Hepatocyte (in vitro differentiated cells): ENCODE data around the gene DMXL1. TPM values are rescaled to one million over a fixed set of nuclear protein-coding genes. Genes with fewer than 3 reads are reported as not detected.

Experiments used
- DNase-seq: peaks from one replicate; pipeline ENCODE4 v3.0.0-alpha.2; 2016; ENCODE audit warnings: low spot score
- H2AFZ ChIP-seq: fragments of 200-600 bp; sonication (generic); 2 replicates; pipeline ENCODE4 v1.6.0; 2016; ENCODE audit warnings: antibody characterized with exemption, mild to moderate bottlenecking
- H3K27ac ChIP-seq: fragments of 200-600 bp; sonication (generic); 2 replicates; pipeline ENCODE4 v1.5.1; 2016; ENCODE audit warnings: mild to moderate bottlenecking
- H3K27me3 ChIP-seq: fragments of 200-600 bp; sonication (generic); 2 replicates; pipeline ENCODE4 v1.6.1; 2016
- H3K36me3 ChIP-seq: fragments of 200-600 bp; sonication (generic); replicated peaks from 2 replicates; pipeline ENCODE4 v1.5.1; 2016; ENCODE audit warnings: low read depth; ENCODE audit not compliant: insufficient read depth
- H3K4me1 ChIP-seq: fragments of 200-600 bp; sonication (generic); 2 replicates; pipeline ENCODE4 v1.5.1; 2016; ENCODE audit warnings: mild to moderate bottlenecking, moderate library complexity; ENCODE audit not compliant: insufficient read depth
- H3K4me2 ChIP-seq: fragments of 200-600 bp; sonication (generic); 2 replicates; pipeline ENCODE4 v1.6.0; 2016
- H3K4me3 ChIP-seq: fragments of 200-600 bp; sonication (generic); 2 replicates; pipeline ENCODE4 v1.5.1; 2016; ENCODE audit warnings: mild to moderate bottlenecking
- H3K79me2 ChIP-seq: fragments of 200-600 bp; sonication (generic); 2 replicates; pipeline ENCODE4 v1.6.0; 2017; ENCODE audit warnings: mild to moderate bottlenecking
- H3K9me2 ChIP-seq: fragments of 200-600 bp; sonication (generic); replicated peaks from 2 replicates; pipeline ENCODE4 v1.6.0; 2017; ENCODE audit warnings: mild to moderate bottlenecking; ENCODE audit not compliant: insufficient read depth
- H3K9me3 ChIP-seq: fragments of 200-600 bp; sonication (generic); 2 replicates; pipeline ENCODE4 v1.5.1; 2016; ENCODE audit warnings: low read depth, mild to moderate bottlenecking
- H4K20me1 ChIP-seq: fragments of 200-600 bp; sonication (generic); 2 replicates; pipeline ENCODE4 v1.6.0; 2016; ENCODE audit warnings: mild to moderate bottlenecking; ENCODE audit not compliant: insufficient read depth, poor library complexity, severe bottlenecking
- EZH2 ChIP-seq: fragments of 200-600 bp; sonication (generic); IDR thresholded peaks from 2 replicates; pipeline ENCODE4 v1.6.1; 2016; ENCODE audit warnings: antibody characterized with exemption, mild to moderate bottlenecking, borderline replicate concordance
- EZH2phosphoT487 ChIP-seq: fragments of 200-600 bp; sonication (generic); IDR thresholded peaks from one replicate; pipeline ENCODE4 v1.6.1; 2018; ENCODE audit warnings: antibody characterized with exemption, mild to moderate bottlenecking, low read depth, moderate library complexity; ENCODE audit not compliant: unreplicated experiment, severe bottlenecking
- WGBS: methylation state at CpG from one replicate; pipeline ENCODE4 v1.1.6; 2016; ENCODE audit warnings: low lambda C conversion rate; ENCODE audit errors: missing lambda C conversion rate; 5-methylcytosine and 5-hydroxymethylcytosine counted together
- polyA plus RNA-seq: library from polyadenylated mRNA; unstranded; fragments of >200 nt; fragmentation: Nextera tagmentation; extraction: Ambion mirVana; gene quantifications from 2 replicates; pipeline ENCODE4 v1.2.1, GENCODE V29; 2016
- total RNA-seq: library from RNA; depleted of rRNA; stranded (reverse); fragments of >200 nt; gene quantifications from 2 replicates; pipeline ENCODE4 v1.2.3, GENCODE V29; 2014
- TF ChIP-seq, protein P1 (sequence below): fragments of 200-600 bp; sonication (generic); IDR thresholded peaks from 2 replicates; pipeline ENCODE4 v1.5.1; 2016; ENCODE audit warnings: antibody characterized with exemption, mild to moderate bottlenecking; ENCODE audit not compliant: poor library complexity

The DMXL1 gene
- total and polyA plus RNA-seq, 2 experiments from 2014 or later, result 13.3 to 46.1 TPM

DNA sequence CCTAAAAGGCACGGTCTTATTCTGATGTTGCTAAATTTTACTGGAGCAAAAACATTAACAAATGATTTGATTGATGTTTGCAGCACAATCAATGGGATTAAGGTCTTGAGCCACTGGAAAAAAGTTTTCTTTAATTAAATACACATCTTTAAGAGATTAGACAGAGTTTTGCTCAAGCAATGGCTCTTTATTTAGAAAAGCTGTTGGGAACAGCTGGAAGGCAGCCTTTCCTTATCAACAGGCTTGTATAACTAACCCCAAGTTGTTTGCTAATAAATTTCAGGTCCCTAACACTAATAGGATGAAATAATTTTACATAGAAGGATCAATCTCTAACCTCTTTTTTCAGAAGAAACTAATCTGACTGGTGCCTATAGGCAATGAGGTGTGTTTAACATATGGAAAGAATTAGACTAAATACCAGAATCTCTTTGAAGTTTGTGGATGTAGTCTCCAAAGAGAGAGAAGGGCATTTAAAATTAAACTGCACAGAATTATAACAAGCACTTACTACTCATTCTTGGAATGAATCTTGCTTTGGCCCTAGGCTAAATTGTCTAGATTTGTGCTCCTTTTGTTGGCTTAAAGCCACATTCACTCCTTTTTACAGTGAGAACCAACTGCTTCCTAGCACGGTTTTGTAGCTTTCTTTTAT is 217.6 kb downstream of the DMXL1 start:
- peaks cover 50% of the 10 kb centered on the region for H3K4me1 ChIP-seq
- H3K9me2 ChIP-seq, result no peaks in the 10 kb centered on the region
- TF ChIP-seq EZH2 (no peak), EZH2phosphoT487 (no peak)
- TF ChIP-seq, protein P1, sequence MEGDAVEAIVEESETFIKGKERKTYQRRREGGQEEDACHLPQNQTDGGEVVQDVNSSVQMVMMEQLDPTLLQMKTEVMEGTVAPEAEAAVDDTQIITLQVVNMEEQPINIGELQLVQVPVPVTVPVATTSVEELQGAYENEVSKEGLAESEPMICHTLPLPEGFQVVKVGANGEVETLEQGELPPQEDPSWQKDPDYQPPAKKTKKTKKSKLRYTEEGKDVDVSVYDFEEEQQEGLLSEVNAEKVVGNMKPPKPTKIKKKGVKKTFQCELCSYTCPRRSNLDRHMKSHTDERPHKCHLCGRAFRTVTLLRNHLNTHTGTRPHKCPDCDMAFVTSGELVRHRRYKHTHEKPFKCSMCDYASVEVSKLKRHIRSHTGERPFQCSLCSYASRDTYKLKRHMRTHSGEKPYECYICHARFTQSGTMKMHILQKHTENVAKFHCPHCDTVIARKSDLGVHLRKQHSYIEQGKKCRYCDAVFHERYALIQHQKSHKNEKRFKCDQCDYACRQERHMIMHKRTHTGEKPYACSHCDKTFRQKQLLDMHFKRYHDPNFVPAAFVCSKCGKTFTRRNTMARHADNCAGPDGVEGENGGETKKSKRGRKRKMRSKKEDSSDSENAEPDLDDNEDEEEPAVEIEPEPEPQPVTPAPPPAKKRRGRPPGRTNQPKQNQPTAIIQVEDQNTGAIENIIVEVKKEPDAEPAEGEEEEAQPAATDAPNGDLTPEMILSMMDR, result no peak
- no peaks in the 10 kb centered on the region for H3K9me3 ChIP-seq
- H2AFZ ChIP-seq, result no peak overlapping the region
- peak overlapping the region; percentile 58 for H3K27ac ChIP-seq
- peak overlapping the region; percentile 55 for H3K4me2 ChIP-seq
- no peak for DNase-seq
- H4K20me1 ChIP-seq, result no peaks in the 10 kb centered on the region
- 27% methylated on average over 2 of the region's 2 CpGs for WGBS
- no peaks in the 10 kb centered on the region for H3K36me3 ChIP-seq
- H3K27me3 ChIP-seq, result no peaks in the 10 kb centered on the region
- peaks cover 13% of the 10 kb centered on the region for H3K79me2 ChIP-seq
- no peak overlapping the region for H3K4me3 ChIP-seq

DNA sequence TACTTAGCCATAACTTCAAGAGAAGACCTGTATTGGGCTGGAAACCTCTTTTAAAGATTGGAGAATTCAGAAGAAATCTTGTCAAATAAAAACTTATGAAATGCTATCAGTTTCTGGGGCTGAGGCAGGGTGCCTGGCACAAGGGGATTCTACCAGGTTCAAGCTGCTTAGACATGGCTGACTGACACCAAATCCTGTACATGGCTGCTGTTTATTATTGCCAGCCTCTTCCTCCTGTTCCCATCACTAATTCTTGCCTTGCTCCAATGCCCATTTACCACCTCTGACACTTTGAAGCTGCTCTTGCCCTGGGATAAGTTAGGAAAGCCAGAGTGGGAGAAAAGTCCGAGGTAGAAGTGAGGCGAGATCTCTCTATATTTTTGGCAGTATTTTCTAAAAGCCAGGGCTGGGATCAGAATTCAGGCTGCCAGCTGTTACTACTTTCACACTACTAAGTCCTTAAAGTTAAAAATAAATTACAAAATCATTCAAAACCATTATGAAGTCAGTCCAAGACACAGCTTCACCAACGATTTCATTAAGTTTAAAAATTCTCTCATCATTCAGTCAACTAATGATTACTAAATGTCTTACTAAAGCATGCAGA is 218.7 kb downstream of the DMXL1 start:
- H3K4me3 ChIP-seq, result no peak overlapping the region
- H3K9me2 ChIP-seq, result no peaks in the 10 kb centered on the region
- peaks cover 7% of the 10 kb centered on the region for H3K79me2 ChIP-seq
- H3K4me1 ChIP-seq, result peaks cover 50% of the 10 kb centered on the region
- TF ChIP-seq EZH2phosphoT487 (no peak), EZH2 (no peak)
- TF ChIP-seq, protein P1, result no peak
- no peak overlapping the region for H2AFZ ChIP-seq
- DNase-seq, result no peak
- no peaks in the 10 kb centered on the region for H3K27me3 ChIP-seq
- no peaks in the 10 kb centered on the region for H3K36me3 ChIP-seq
- no peaks in the 10 kb centered on the region for H3K9me3 ChIP-seq
- H3K27ac ChIP-seq, result peak overlapping the region; percentile 13
- peak overlapping the region; percentile 14 for H3K4me2 ChIP-seq
- WGBS, result 80% methylated on average over 3 of the region's 3 CpGs
- H4K20me1 ChIP-seq, result no peaks in the 10 kb centered on the region

DNA sequence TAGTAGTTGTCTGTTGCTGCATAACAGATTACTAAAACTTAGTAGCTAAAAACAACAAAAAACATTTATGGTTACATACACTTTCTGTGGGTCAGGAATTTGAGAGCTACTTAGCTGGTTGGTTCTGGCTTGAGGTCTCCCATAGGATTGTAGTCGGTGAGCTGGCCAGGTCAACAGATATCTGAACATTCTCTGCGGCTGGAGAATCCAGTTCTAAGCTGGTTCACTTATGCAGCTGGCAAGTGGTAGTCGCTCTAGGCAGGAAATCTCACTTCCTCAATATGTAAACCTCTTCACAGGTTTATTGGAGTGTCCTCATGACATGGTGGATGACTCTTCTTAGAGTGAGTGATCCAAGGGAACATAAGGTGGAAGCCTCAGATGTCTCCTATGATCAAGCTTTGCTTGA is 219.3 kb downstream of the DMXL1 start:
- no peak for DNase-seq
- peaks cover 7% of the 10 kb centered on the region for H3K79me2 ChIP-seq
- TF ChIP-seq EZH2phosphoT487 (no peak), EZH2 (no peak)
- TF ChIP-seq, protein P1, result no peak
- no peak overlapping the region for H3K4me2 ChIP-seq
- no peaks in the 10 kb centered on the region for H3K9me3 ChIP-seq
- no peaks in the 10 kb centered on the region for H4K20me1 ChIP-seq
- no peaks in the 10 kb centered on the region for H3K36me3 ChIP-seq
- H3K27me3 ChIP-seq, result no peaks in the 10 kb centered on the region
- no peak overlapping the region for H3K4me3 ChIP-seq
- H3K9me2 ChIP-seq, result no peaks in the 10 kb centered on the region
- 61% methylated on average over 3 of the region's 3 CpGs for WGBS
- no peak overlapping the region for H2AFZ ChIP-seq
- peaks cover 50% of the 10 kb centered on the region for H3K4me1 ChIP-seq
- H3K27ac ChIP-seq, result no peak overlapping the region
